GM23248 (cell line): ENCODE results near the gene GPR68. TPM values are rescaled to one million over a fixed set of nuclear protein-coding genes. Genes with fewer than 3 reads are reported as not detected.

Source experiments
- DNase-seq: peaks from one replicate; pipeline ENCODE4 v3.0.0-alpha.2; 2015
- H2AFZ ChIP-seq: fragments of 200-600 bp; sonication (generic); 2 replicates; pipeline ENCODE4 v1.6.1; 2016; ENCODE audit warnings: antibody characterized with exemption
- H3F3A ChIP-seq: fragments of 200-600 bp; sonication (generic); 2 replicates; pipeline ENCODE4 v1.6.1; 2016; ENCODE audit warnings: mild to moderate bottlenecking, antibody characterized with exemption, mixed run types; ENCODE audit not compliant: insufficient read depth
- H3K27ac ChIP-seq: fragments of 200-600 bp; sonication (generic); 2 replicates; pipeline ENCODE4 v1.5.1; 2016; ENCODE audit warnings: mild to moderate bottlenecking
- H3K27me3 ChIP-seq: fragments of 200-600 bp; sonication (generic); replicated peaks from 2 replicates; pipeline ENCODE4 v1.6.1; 2016; ENCODE audit warnings: mild to moderate bottlenecking; ENCODE audit not compliant: insufficient read depth
- H3K36me3 ChIP-seq: fragments of 200-600 bp; sonication (generic); 2 replicates; pipeline ENCODE4 v1.6.1; 2016; ENCODE audit warnings: low read depth, mild to moderate bottlenecking
- H3K4me1 ChIP-seq: fragments of 200-600 bp; sonication (generic); 2 replicates; pipeline ENCODE4 v1.6.1; 2016; ENCODE audit warnings: mild to moderate bottlenecking; ENCODE audit not compliant: insufficient read depth
- H3K4me2 ChIP-seq: fragments of 200-600 bp; sonication (generic); one replicate; pipeline ENCODE4 v1.6.1; 2016; ENCODE audit warnings: mild to moderate bottlenecking; ENCODE audit not compliant: unreplicated experiment
- H3K4me3 ChIP-seq: fragments of 200-600 bp; sonication (generic); 2 replicates; pipeline ENCODE4 v1.5.1; 2016; ENCODE audit warnings: mild to moderate bottlenecking
- H3K79me2 ChIP-seq: fragments of 200-600 bp; sonication (generic); 2 replicates; pipeline ENCODE4 v1.6.1; 2016; ENCODE audit warnings: mild to moderate bottlenecking; ENCODE audit not compliant: insufficient read depth
- H3K9ac ChIP-seq: fragments of 200-600 bp; sonication (generic); 2 replicates; pipeline ENCODE4 v1.6.1; 2016; ENCODE audit warnings: mild to moderate bottlenecking
- H3K9me2 ChIP-seq: fragments of 200-600 bp; sonication (generic); 2 replicates; pipeline ENCODE4 v1.6.1; 2016; ENCODE audit warnings: mixed run types, mild to moderate bottlenecking, moderate library complexity; ENCODE audit not compliant: insufficient read depth
- H3K9me3 ChIP-seq: fragments of 200-600 bp; sonication (generic); one replicate; pipeline ENCODE4 v1.6.1; 2017; ENCODE audit warnings: low read depth
- H4K20me1 ChIP-seq: fragments of 200-600 bp; sonication (generic); 2 replicates; pipeline ENCODE4 v1.6.0; 2016; ENCODE audit not compliant: insufficient read depth
- EZH2 ChIP-seq: fragments of 200-600 bp; sonication (generic); IDR thresholded peaks from 2 replicates; pipeline ENCODE4 v1.6.1; 2018; ENCODE audit warnings: antibody characterized with exemption, mild to moderate bottlenecking; ENCODE audit not compliant: insufficient read depth, poor library complexity, severe bottlenecking
- EZH2phosphoT487 ChIP-seq: fragments of 200-600 bp; sonication (generic); IDR thresholded peaks from 2 replicates; pipeline ENCODE4 v1.6.1; 2018; ENCODE audit warnings: antibody characterized with exemption, moderate library complexity, mild to moderate bottlenecking, low read depth; ENCODE audit not compliant: insufficient read depth
- WGBS, 2 experiments: methylation state at CpG; one replicate each; pipeline ENCODE4 v1.1.6; 2015 to 2017; ENCODE audit warnings: low lambda C conversion rate in 2 of 2, low coverage in 1 of 2; ENCODE audit errors: missing lambda C conversion rate in 2 of 2; 5-methylcytosine and 5-hydroxymethylcytosine counted together
- in situ Hi-C: fragments of 300-500 bp; cut with MboI; formaldehyde crosslinking; loops from 2 replicates; pipeline ENCODE4 v1.15.0; 2020
- polyA plus RNA-seq: library from polyadenylated mRNA; unstranded; fragments of >200 nt; fragmentation: Nextera tagmentation; extraction: Ambion mirVana; gene quantifications from 2 replicates; pipeline ENCODE4 v1.2.1, GENCODE V29; 2016
- total RNA-seq: library from RNA; depleted of rRNA; stranded (reverse); fragments of >200 nt; shearing (Covaris generic); gene quantifications from 2 replicates; pipeline ENCODE4 v1.2.3, GENCODE V29; 2014

Gene GPR68
- total and polyA plus RNA-seq, 2 experiments from 2014 or later: 5.1 to 8.6 TPM

DNA sequence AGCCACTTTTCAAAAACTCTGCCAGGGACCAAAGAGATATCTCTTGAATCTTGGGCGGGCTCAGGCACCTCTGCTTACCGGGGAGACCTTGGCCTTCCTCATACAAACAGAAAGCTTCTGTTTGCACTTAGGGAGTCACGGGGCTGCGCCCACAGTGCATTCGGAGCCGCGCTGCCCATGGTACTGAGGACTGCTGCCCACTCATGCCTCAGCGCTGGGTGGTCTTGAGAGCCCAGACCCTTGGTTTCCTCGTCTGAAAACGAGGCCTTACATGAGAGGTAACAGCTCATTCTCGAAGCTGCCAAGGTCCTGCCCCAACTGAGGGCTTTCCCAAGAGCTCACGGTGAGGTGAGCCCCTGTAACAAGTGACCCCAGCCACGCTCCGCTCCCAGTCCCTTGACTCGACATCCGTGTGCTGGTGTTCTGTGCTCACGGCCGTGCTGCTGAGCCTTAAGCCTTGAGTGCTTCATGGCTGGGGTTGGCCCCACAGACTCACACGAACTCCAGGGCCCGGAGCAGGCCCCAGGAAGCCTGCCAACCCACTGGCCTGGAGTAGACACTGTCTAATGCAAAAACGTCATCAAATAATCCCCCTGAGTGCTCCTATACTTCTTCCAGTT lies 47.4 kb upstream of the GPR68 start:
- Histone ChIP-seq H3K4me2 (no peak overlapping the region), H3K9me3 (no peaks in the 10 kb centered on the region), H3K9me2 (no peaks in the 10 kb centered on the region), H4K20me1 (no peaks in the 10 kb centered on the region), H3K27me3 (peaks cover 15% of the 10 kb centered on the region), H3K9ac (no peak overlapping the region), H3F3A (no peaks in the 10 kb centered on the region), H3K27ac (no peak overlapping the region), H3K36me3 (no peaks in the 10 kb centered on the region), H3K4me3 (no peak overlapping the region), H2AFZ (no peak overlapping the region), H3K79me2 (no peaks in the 10 kb centered on the region), H3K4me1 (no peaks in the 10 kb centered on the region)
- TF ChIP-seq EZH2phosphoT487 (no peak), EZH2 (no peak)
- no peak for DNase-seq
- 92 to 93% methylated on average over 21 of the region's 21 CpGs for WGBS, 2 experiments
- in situ Hi-C loops: no loop called here

DNA sequence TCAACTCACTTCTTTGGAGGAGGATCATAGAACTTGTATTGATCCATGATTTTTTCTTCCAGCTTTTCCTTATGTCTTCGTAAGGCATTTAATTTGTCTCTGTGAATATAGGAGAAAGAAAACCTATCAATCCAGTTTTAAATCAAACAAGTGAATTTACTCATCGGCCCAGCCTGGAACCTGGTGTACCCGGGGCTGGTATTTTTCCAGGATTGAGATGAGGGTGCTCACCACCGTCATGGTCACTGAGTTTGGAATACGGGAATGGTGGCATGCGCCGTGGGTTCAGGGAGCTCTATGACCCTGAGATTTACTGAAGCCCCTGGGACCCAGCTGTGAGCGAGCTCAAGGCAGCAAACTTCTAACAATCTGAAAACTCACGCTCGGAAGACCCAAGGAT lies 46.5 kb upstream of the GPR68 start:
- in situ Hi-C loops: no loop called here
- Histone ChIP-seq H3K27ac (no peak overlapping the region), H3K4me3 (no peak overlapping the region), H2AFZ (no peak overlapping the region), H3K79me2 (no peaks in the 10 kb centered on the region), H3K4me2 (no peak overlapping the region), H3K9me3 (no peaks in the 10 kb centered on the region), H3K9me2 (no peaks in the 10 kb centered on the region), H3K27me3 (peaks cover 15% of the 10 kb centered on the region), H4K20me1 (no peaks in the 10 kb centered on the region), H3F3A (no peaks in the 10 kb centered on the region), H3K36me3 (no peaks in the 10 kb centered on the region), H3K4me1 (no peaks in the 10 kb centered on the region), H3K9ac (no peak overlapping the region)
- WGBS, 2 experiments: 86 to 89% methylated on average over 10 of the region's 10 CpGs
- TF ChIP-seq EZH2phosphoT487 (no peak), EZH2 (no peak)
- DNase-seq: no peak

- in situ Hi-C loops: loop anchor here (5.0 kb wide), 1 partner anchor 392 kb away; no protein-coding TSS in a partner anchor
- WGBS, 2 experiments: 97 to 98% methylated on average over 4 of the region's 4 CpGs
Observed at GRCh38 chr14:91289464-91289863, 45.0 kb upstream of the GPR68 start.

DNA sequence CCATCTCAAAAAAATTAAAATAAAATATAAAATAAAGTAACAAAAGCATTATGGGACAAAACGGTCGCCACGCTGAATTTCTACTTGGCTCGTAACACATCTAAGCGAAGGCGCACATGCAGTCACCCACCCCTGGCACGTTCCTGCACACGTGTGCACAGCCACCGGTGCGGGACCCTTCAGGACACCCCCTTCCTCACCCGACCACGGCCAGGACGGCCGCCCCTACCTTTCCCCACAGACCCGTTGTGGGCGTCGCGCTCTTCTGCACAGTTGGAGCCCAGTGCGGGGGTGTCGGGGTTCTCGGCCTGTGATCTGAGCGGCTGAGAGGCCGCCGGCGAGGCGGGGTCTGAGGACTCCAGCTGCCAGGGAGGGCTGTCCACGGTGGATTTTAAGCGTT lies 44.4 kb upstream of the GPR68 start:
- in situ Hi-C loops: loop anchor here (5.0 kb wide), 1 partner anchor 392 kb away; no protein-coding TSS in a partner anchor
- Histone ChIP-seq H3K27ac (no peak overlapping the region), H3K9me2 (no peaks in the 10 kb centered on the region), H4K20me1 (no peaks in the 10 kb centered on the region), H3K9me3 (no peaks in the 10 kb centered on the region), H3F3A (peaks cover 16% of the 10 kb centered on the region), H3K4me1 (peaks cover 16% of the 10 kb centered on the region), H3K4me2 (no peak overlapping the region), H2AFZ (no peak overlapping the region), H3K79me2 (no peaks in the 10 kb centered on the region), H3K9ac (no peak overlapping the region), H3K27me3 (peaks cover 4% of the 10 kb centered on the region), H3K4me3 (no peak overlapping the region), H3K36me3 (no peaks in the 10 kb centered on the region)
- DNase-seq: no peak
- TF ChIP-seq EZH2phosphoT487 (no peak), EZH2 (no peak)
- 92 to 95% methylated on average over 23 to 28 of the region's 28 CpGs for WGBS, 2 experiments

More at GRCh38 chr14:91289464-91289863, 45.0 kb upstream of the GPR68 start:
- Histone ChIP-seq H3K9me2 (no peaks in the 10 kb centered on the region), H3K36me3 (no peaks in the 10 kb centered on the region), H3K27me3 (peaks cover 9% of the 10 kb centered on the region), H3K4me3 (no peak overlapping the region), H4K20me1 (no peaks in the 10 kb centered on the region), H3K4me2 (no peak overlapping the region), H3K27ac (no peak overlapping the region), H3K9me3 (no peaks in the 10 kb centered on the region), H3F3A (peaks cover 11% of the 10 kb centered on the region), H3K4me1 (peaks cover 11% of the 10 kb centered on the region), H2AFZ (no peak overlapping the region), H3K9ac (no peak overlapping the region), H3K79me2 (no peaks in the 10 kb centered on the region)
- TF ChIP-seq EZH2phosphoT487 (no peak), EZH2 (no peak)
- no peak for DNase-seq
